Fibroblast of villous mesenchyme (primary cell): ENCODE results near the gene ABR. TPM values are rescaled to one million over a fixed set of nuclear protein-coding genes. Genes with fewer than 3 reads are reported as not detected.

Experiments
- DNase-seq: peaks from one replicate; pipeline ENCODE4 v3.0.0-alpha.2; 2010; ENCODE audit warnings: low read depth
- H3K4me3 ChIP-seq: 2 replicates; pipeline ENCODE4 v1.5.1; 2011; ENCODE audit warnings: low read depth, mild to moderate bottlenecking, low read length
- total RNA-seq: library from RNA; depleted of rRNA; stranded (reverse); fragments of >200 nt; gene quantifications from 2 replicates; pipeline ENCODE4 v1.2.3, GENCODE V29; 2012
- TF ChIP-seq, protein P1 (sequence below): IDR thresholded peaks from 2 replicates; pipeline ENCODE4 v1.5.1; 2012; ENCODE audit warnings: low read depth, mild to moderate bottlenecking, low read length; ENCODE audit not compliant: insufficient read depth

The ABR gene
- total RNA-seq, 1 donor = 51.8 TPM

DNA sequence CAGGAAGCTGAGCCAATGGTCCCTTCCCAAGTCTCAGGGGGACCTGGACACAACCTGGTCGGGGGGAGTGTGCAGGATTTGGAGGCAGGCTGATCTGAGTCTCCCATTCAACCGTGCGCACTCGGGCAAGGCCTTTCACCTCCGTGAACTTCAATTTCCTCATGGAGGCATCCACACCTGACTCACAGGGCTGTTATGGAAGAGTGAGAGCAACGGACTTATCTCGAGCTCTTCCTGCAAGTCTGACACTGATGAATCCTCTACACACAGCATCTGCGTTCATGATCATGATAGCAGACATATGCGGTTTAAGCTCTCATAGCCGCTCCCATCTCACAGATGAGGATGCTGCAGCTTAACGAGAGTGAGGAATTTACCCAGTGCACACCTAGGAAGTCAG is 161.2 kb downstream of the ABR start:
- TF ChIP-seq, protein P1, sequence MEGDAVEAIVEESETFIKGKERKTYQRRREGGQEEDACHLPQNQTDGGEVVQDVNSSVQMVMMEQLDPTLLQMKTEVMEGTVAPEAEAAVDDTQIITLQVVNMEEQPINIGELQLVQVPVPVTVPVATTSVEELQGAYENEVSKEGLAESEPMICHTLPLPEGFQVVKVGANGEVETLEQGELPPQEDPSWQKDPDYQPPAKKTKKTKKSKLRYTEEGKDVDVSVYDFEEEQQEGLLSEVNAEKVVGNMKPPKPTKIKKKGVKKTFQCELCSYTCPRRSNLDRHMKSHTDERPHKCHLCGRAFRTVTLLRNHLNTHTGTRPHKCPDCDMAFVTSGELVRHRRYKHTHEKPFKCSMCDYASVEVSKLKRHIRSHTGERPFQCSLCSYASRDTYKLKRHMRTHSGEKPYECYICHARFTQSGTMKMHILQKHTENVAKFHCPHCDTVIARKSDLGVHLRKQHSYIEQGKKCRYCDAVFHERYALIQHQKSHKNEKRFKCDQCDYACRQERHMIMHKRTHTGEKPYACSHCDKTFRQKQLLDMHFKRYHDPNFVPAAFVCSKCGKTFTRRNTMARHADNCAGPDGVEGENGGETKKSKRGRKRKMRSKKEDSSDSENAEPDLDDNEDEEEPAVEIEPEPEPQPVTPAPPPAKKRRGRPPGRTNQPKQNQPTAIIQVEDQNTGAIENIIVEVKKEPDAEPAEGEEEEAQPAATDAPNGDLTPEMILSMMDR = no peak
- no peak overlapping the region for H3K4me3 ChIP-seq
- DNase-seq = no peak

DNA sequence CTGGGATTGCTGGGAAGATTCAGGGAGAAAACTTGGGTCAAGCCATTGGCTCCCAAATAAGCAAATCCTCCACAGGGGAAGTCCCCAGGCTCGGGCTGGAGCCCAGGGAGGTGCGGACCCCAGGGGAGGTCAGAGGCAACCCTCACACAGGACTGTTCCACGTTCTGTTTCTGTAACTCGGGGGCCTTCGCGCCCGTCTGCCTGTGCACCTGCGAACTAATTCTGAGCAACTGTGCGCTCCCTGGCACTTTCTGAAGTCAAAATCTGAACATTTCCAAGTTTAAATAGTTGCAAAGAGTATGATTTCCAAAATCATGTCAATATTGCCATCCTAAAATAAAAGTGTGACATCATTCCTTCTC is 166.1 kb downstream of the ABR start:
- no peak overlapping the region for H3K4me3 ChIP-seq
- TF ChIP-seq, protein P1 = no peak
- DNase-seq = no peak

DNA sequence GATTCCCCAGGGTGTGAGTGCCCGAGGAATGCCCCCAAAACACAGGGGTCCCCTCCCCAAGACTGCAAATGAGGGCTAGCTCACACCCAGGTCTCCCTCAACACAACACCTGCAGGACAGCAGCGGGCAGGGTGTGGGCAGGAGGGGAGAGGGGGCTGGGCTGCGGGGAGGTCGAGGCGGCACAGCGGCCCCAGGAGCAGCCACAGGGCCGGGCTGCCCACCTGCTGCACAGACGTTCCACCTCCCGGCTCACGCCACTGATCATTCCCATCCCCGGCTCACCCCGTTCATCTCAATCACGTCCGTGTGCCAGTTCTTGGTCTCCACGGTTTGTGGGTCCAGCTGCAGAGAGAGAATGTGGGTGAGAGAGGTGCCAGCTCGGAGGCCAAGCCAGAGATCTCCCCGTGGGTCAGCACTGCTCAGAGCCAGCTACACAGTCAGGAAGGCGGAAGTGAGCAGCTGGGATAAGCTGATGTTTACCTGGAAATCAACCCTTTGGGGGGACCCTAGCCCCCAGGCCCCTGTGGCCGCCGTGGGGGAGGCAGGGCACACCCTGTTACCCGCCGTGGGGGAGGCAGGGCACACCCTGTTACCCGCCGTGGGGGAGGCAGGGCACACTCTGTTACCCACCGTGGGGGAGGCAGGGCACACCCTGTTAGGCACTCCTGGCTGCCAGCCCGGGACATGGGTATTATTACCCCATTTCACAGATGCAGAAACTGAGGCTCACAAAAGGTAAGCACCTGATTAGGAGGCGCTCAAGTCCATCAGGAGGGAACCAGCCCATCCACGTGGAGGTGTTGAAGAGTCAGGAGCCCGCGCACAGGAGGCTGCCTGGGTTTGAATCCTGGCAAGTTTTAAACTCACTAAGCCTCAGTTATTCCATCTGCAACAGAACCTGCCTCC is 166.7 kb downstream of the ABR start:
- TF ChIP-seq, protein P1 = no peak
- no peak for DNase-seq

DNA sequence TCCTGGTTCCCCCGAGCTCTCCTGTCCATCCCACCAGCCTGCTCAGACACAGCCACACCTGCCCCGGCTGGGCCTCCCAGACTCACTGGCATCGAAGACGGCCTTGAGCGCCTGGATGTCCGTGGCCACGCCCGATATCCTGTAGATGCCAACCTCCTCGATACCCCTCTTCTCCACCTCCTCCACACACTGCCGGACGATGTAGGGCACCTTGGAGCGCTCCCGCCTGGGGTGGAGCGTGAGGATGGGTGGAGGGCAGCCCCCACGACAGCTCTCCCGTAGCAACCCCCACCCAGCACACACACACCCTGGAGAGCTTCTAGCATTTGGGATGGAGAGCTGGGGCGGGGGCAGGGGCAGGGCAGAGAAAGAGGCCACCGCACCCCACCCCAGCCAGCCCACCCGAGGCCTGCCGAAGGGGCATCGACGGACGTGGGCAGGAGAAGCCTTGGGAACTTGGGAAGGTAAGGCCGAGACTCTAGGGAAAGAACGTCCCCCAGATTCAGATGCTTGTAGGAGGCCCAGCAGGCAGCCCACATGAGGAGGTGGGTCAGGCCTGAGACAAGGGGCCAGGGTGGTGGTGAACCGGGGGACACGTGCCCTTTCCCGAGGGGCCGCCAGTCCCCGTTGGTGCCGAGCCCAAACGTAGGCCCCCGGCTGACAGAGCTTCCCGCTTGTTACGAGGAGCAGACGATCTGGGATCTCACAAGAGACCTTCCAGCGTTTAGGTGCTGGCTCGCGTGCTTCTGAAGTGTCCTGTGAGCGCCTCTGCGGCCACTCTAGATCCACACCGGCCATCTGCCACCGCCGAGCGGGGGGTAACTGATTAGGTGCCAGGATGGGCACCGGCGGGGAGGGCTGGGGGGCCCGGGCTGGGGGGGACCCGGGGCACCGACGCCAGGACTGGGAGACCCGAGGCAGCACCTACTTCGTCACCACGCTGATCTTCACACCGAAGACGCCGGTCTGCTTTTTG is 167.7 kb downstream of the ABR start:
- no peak for DNase-seq
- no peak overlapping the region for H3K4me3 ChIP-seq
- TF ChIP-seq, protein P1 = no peak

More for the DNA sequence above, 166.7 kb downstream of the ABR start:
- H3K4me3 ChIP-seq = no peak overlapping the region

DNA sequence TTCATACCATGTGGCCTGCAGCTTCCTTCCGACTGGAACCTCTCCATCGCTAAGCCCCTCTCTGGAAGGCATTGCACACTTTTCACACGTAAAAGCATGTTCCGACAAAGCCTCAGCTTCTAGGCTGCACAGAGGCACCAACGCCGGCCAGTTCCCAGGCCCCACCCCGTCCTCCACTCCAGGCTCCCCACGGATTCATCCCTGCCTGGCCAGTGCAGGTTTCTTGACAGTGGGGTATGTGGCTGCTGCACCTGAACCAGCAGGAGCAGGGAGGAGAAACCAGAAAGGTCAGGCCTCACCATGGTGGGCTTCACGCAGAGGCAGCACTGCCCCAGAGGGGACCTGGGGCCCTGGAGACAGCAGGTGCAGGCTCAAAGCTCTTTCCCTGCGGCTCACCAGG is 168.6 kb downstream of the ABR start:
- no peak overlapping the region for H3K4me3 ChIP-seq
- TF ChIP-seq, protein P1 = no peak
- DNase-seq = no peak

DNA sequence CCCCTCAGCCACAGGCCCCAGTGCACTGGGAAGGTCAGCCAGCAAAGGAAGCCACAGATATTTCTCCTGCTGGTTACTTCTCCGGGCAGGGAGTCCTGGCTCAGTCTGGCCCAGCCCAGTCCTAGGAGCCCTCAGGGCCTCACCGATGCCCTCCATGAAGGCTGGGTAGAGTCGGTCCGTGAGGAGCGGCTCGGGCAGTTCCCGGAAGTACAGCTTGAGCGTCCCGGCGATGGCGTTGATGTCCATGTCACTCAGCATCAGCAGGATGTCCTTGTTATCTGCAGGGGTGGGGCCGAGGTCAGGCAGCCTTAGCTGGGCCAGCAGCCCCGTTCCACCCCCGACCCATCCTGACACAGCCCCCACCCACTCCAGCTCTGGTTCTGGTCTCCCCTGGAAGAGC is 169.2 kb downstream of the ABR start:
- TF ChIP-seq, protein P1 = no peak
- DNase-seq = no peak
- no peak overlapping the region for H3K4me3 ChIP-seq
